NCI-H82 treated with DMSO at 0.1 percent for 48 hours (cell line): ENCODE data around the gene MEMO1.
"Not testable (repeated sequence)": the region's sequence is repeated elsewhere in the genome, so short reads cannot be mapped to it uniquely, and the experiment has no call there.

Source experiments
- DNase-seq: peaks from one replicate; lab custom pipeline; 2025; ENCODE audit not compliant: unreplicated experiment; lab: John Stamatoyannopoulos, UW

The MEMO1 gene

GRCh38 chr2:32010670-32011484 is at the start of gene MEMO1:
Gene MEMO1 (minus strand): TSS chr2:32011008. CDS start chr2:32010247, 761 bp downstream.
- DNase-seq = peak; percentile 86

DNA sequence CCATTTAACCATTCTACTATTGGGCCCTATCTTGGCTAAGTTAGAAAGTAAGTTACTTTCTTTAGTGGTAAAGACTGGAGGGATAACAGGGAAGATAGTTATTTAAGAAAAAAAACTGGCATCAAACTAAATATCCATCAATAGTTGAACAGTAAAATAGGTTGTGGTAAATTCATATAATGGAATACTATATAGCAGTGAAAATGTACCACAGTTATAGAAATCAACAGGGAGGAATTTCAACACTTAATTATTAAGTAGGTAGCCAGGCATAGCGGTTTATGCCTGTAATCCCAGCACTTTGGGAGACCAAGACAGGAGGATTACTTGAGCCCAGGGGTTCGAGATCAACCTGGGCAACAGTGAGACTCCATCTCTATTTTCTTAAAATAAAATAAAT is 49.5 kb upstream of the MEMO1 start:
- no peak for DNase-seq

DNA sequence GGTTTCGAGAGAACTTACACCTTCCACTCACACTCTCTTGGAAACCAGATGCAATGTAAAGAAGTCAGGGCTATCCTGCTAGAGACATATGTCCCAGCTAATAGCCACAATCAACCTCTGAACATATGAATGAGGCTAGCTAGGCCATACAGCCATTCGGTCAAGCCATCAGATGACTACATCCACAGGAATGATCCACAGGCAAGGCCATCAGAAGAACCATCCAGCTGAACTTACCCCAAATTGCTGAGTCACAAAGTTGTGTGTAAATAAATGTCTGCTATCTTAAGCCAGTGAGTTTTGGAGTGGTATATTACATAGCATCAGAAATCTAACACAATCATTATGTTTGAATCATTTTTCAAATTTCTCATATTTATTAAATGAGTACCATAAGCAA is 47.3 kb upstream of the MEMO1 start:
- no peak for DNase-seq

GRCh38 chr2:32054583-32054982 is 43.8 kb upstream of the MEMO1 start:
- DNase-seq = not testable (repeated sequence)

- DNase-seq = no peak
Observed at GRCh38 chr2:32051836-32052439, 41.1 kb upstream of the MEMO1 start.

DNA sequence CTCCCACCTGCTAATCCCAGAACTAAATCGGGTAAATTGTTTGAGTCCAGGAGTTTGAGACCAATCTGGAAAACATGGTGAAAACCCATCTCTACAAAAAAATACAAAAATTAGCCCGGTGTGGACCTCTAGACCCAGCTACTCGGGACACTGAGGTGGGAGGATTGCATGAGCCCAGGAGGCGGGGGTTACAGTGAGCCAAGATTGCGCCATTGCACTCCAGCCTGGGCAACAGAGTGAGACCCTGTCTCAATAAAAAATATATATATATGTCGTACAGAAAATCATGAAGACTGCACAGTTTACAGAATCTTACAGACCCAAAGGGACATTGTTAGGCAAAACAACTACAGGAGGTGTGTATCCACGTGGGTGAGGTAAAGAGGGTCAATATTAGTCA is 32.8 kb upstream of the MEMO1 start:
- DNase-seq = no peak

DNA sequence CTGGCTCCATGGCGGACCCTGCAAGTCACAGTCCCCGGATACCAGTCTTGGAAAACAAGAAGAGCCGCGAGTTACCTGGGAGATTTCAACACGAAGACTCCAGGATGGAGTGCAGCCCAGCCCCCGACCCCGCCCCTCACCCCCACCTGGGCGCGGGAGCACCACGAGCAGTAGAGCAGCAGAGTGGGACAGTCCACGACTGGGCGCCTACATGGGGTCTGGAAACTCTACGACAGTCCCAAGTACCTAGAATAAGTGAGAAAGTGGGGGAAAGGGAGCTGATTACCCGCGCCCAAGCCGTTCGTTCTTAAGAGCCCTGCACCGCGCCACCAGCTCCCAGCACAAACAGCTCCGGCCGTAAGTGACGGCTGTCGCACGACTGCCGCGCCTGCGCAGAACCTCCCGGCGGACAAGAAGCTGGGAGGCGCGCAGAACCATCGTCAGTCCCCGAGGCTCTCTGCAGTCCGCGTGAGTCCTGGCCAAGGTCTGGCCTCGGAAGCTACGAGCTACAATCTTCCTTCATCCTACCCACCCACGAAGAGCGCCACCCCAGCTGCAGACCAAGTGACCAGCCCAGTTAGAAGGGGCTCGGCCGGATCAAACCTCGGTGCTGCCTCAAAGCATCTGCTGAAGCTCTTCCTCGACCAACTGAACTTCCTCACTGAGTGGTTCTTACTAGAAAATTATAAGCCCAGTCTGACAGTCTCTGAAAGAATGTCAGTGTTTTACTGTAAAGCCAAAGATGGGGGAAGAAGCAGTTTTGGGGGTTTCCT is 28.8 kb upstream of the MEMO1 start, which contains the start of gene DPY30:
Gene DPY30, minus strand, starts transcription at position 359 of the 773 bp plus-strand sequence. Its CDS starts 349 bp downstream, at position 10.
- peak; percentile 79 for DNase-seq

DNA sequence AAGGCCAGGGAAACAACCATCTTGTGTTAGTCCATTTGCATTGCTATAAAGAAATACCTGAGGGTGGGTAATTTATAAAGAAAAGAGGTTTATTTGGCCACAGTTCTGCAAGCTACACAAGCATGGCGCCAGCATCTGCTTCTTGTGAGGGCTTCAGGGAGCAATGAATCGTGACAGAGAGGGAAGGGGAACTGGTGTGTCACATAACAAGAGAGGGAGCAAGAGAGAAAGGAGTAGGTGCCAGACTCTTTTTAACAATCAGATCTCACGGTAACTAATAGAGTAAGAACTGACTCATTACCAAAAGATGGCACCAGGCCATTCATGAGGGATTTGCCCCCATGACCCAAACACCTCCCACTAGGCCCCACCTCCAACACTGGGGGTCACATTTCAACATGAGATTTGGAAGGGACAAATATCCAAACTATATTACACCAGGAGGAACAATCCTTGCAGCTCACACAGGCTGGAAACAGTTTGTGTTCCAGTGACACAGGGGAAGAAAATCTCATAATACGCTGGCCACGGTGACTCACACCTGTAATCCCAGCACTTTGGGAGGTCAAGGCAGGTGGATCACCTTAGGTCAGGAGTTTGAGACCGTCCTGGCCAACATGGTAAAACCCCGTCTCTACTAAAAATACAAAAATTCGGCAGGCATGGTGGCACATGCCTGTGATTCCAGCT is 23.5 kb upstream of the MEMO1 start:
- DNase-seq = not testable (repeated sequence)

DNA sequence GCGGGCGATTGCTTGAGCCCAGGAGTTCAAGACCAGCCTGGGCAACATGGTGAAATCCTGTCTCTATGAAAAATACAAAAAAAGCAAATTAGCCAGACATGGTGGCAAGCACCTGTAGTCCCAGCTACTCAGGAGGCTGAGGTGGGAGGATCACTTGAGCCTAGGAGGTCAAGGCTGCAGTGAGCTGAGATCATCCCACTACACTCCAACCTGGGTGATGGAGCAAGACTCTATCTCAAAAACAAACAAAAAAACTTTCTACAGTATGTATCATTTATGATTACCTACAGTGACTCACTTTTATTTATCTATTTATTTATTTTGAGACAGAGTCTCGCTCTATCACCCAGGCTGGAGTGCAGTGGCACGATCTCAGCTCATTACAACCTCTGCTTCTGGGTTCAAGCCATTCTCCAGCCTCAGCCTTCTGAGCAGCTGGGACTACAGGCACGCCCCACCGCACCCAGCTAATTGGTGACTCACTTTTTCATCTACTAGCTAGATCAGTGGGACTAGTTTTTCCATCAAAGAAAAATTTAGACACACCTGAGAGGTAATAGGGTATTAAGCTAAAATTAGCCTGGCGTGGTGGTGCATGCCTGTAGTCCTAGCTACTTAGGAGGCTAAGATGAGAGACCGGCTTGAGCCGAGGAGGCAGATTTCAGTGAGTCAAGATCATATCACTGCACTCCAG is 8.1 kb upstream of the MEMO1 start:
- DNase-seq = not testable (repeated sequence)

GRCh38 chr2:32012872-32013271 is 2.1 kb upstream of the MEMO1 start:
- DNase-seq = no peak

DNA sequence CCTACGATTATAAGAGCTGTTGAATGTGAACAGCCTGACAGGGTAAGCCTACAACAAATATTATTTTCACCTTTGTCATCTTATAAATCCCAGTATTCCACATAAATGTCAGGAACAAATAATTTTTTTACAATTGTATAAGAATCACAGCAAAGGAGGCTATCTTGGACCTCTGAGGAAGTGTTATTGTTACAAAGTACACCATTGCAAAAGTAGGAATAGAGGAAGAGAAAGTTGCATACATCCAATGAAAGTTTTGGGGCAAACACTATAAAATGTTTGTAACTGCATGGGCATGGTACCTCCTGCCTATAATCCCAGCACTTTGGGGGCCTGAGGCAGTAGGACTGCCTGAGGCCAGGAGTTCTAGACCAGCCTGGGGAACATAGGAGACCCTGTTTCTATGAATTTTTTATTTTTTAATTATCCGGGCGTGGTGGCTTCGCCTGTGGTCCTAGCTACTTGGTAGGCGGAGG is 715 bp upstream of the MEMO1 start:
- DNase-seq = no peak

DNA sequence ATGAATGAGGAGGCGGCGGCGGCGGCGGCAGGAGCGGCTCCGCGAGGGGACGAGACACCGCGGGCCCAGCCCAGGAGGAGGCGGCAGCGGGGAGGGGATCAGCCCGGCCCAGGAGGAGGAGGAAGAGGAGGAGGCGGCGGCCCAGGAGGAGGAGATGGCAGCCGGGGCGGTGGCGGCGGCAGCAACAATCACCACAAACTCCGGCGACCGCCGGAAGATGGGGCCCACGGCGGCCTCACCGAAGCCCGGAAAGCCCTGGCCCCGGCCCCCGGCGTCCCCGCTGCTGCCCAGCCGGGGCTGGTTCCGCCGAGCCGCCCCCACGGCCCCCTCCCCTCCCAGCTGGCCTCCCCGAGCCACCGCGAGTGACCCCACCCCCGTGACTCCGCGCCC is 533 bp downstream of the MEMO1 start:
- not testable (repeated sequence) for DNase-seq

- DNase-seq = no peak
Observed at GRCh38 chr2:32009516-32010256, 1.1 kb downstream of the MEMO1 start.

- DNase-seq = no peak
Observed at GRCh38 chr2:32008805-32009515, 1.8 kb downstream of the MEMO1 start.

DNA sequence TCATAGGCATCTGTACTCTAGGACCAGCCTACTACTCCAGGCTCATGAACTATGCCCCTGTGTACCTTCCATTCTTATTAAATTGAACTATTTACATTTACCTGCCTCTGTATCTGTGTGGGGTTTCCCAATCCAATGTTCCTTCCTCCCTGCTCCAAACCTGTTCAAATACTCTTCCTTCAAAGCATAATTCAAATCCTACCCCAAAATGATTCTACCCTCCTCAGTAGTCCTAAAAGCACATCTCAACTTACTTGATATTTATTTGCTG is 3.8 kb downstream of the MEMO1 start:
- DNase-seq = no peak

DNA sequence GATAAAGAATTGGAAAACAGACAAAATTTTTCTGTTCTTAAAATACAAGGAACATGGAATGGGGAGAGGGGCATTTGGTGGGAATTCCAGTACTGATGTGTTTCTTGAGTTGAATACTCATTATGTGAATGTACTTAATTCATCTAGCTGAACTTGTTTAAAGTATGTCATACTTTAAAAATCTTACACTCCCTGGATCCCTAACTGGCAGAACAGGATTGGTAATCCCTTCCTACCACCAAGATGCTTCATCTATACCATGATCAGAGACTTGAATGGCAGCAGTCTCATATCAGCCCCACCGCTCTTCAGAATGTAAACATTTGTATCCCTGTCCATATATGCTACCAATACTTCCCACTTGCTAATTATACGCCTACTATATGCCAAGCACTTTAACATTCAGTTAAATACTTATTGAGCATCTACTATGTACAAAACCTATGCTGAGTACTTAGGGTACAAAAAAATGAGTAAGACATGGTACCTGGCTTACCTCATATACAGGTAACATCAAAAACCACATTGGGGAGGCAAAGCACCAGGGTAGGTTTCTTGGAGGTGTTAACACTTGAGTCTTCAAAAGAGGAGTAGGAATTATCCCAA is 5.3 kb downstream of the MEMO1 start:
- DNase-seq = no peak

DNA sequence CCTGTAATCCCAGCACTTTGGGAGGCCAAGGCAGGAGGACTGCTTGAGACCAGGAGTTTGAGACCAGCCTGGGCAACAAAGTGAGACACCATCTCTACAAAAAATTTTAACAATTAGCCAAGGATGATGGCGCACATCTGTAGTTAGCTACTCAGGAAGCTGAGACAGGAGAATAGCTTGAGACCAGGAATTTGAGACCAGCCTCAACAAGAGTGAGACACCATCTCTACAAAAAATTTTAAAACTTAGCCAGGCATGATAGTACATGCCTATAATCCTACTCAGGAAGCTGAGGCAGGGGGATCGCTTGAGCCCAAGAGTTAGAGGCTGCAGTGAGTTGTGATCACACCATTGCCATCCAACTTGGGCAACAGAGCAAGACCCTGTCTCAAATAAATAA is 7.0 kb downstream of the MEMO1 start:
- DNase-seq = no peak

DNA sequence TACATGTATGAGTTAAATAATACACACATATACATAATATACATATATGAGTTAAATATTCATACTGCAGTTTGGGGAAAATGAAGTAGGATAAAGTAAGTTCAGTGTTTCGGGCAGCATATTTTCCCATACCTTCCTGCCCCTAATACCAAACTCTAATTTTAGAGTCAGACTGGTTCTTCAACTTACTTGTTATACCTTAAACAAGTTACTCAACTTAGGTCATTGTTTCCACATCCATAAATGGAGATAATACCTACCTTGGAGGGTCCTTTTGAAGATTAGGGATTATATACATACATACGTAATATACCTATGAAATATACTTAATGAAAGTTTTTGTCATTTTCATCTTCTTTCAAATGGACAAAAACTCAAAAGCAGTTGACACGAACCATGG is 8.4 kb downstream of the MEMO1 start:
- DNase-seq = no peak

DNA sequence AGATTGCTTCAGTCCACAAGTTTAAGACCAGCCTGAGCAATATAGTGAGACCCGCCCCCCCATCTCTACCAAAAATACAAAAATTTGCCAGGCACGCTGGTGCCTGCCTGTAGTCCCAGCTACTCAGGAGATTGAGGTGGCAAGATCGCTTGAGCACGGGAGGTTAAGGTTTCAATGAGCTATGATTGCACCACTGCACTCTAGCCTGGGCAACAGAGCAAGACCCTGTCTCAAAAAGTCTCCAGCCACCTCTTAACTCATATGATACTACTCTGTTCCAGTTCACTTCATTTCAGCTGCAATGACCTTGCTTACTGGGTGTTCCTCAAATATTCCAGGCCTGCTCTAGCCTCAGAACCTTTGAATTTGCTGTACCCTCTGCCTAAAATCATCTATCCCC is 11.4 kb downstream of the MEMO1 start:
- DNase-seq = no peak
